Measurements from ENCODE around the gene ZWILCH.
A peak's percentile ranks its signal among the peaks of the same experiment; 100 is the strongest.
"Not testable (repeated sequence)": the region's sequence is repeated elsewhere in the genome, so short reads cannot be mapped to it uniquely, and the experiment has no call there.

Gene ZWILCH

GRCh38 chr15:66481107-66481856 lies 23.8 kb upstream of the ZWILCH start:
- Mint-ChIP-seq H3K36me3 (peaks cover 7% of the 10 kb centered on the region), H3K9me3 (no peaks in the 10 kb centered on the region), H3K27ac (peak overlapping the region; percentile 31), H3K4me3 (no peak overlapping the region), H3K4me1 (peaks cover 8% of the 10 kb centered on the region), H3K27me3 (no peaks in the 10 kb centered on the region)

- Mint-ChIP-seq H3K27me3 (no peaks in the 10 kb centered on the region), H3K9me3 (no peaks in the 10 kb centered on the region), H3K27ac (peak overlapping the region; percentile 67), H3K4me1 (no peaks in the 10 kb centered on the region), H3K4me3 (no peak overlapping the region), H3K36me3 (peaks cover 9% of the 10 kb centered on the region)
Measured at GRCh38 chr15:66482539-66482938, 22.6 kb upstream of the ZWILCH start.

DNA sequence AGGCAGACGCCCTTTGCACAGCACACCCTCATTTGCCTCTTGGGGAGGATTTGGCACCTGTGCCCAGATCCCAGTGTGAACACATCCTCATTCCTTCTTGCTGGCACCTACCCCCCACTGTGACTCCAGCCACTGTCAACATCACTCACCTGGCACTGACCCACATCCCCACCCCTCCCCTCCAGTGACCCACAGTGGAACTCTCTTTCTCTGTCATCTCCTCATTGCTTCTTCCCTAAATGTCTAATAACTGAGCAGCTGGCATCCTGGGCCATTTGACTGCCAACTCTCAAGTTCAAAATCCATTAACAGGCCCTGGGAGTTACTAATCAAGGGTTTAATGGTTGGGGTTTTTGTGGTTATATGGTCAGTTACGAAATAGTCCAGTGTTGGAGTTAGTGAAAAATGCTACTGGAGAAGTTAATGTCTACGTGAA lies 22.0 kb upstream of the ZWILCH start:
- H3K4me3 Mint-ChIP-seq, result no peak overlapping the region
- no peaks in the 10 kb centered on the region for H3K9me3 Mint-ChIP-seq
- H3K27me3 Mint-ChIP-seq, result no peaks in the 10 kb centered on the region
- H3K4me1 Mint-ChIP-seq, result no peaks in the 10 kb centered on the region
- H3K27ac Mint-ChIP-seq, result peak overlapping the region; percentile 8
- H3K36me3 Mint-ChIP-seq, result peaks cover 9% of the 10 kb centered on the region

- H3K27me3 Mint-ChIP-seq, result no peaks in the 10 kb centered on the region
- H3K36me3 Mint-ChIP-seq, result peaks cover 9% of the 10 kb centered on the region
- no peaks in the 10 kb centered on the region for H3K9me3 Mint-ChIP-seq
- H3K27ac Mint-ChIP-seq, result peak overlapping the region; percentile 94
- H3K4me1 Mint-ChIP-seq, result no peaks in the 10 kb centered on the region
- H3K4me3 Mint-ChIP-seq, result no peak overlapping the region
Measured at GRCh38 chr15:66484539-66485112, 20.5 kb upstream of the ZWILCH start.

GRCh38 chr15:66486887-66487286 lies 18.2 kb upstream of the ZWILCH start:
- Mint-ChIP-seq H3K4me3 (no peak overlapping the region), H3K27me3 (no peaks in the 10 kb centered on the region), H3K9me3 (no peaks in the 10 kb centered on the region), H3K36me3 (peaks cover 12% of the 10 kb centered on the region), H3K4me1 (peaks cover 4% of the 10 kb centered on the region), H3K27ac (peak overlapping the region; percentile 30)

GRCh38 chr15:66488525-66488924 lies 16.6 kb upstream of the ZWILCH start:
- Mint-ChIP-seq H3K9me3 (no peaks in the 10 kb centered on the region), H3K27me3 (no peaks in the 10 kb centered on the region), H3K4me3 (no peak overlapping the region), H3K36me3 (peaks cover 7% of the 10 kb centered on the region), H3K4me1 (peaks cover 13% of the 10 kb centered on the region), H3K27ac (no peak overlapping the region)

DNA sequence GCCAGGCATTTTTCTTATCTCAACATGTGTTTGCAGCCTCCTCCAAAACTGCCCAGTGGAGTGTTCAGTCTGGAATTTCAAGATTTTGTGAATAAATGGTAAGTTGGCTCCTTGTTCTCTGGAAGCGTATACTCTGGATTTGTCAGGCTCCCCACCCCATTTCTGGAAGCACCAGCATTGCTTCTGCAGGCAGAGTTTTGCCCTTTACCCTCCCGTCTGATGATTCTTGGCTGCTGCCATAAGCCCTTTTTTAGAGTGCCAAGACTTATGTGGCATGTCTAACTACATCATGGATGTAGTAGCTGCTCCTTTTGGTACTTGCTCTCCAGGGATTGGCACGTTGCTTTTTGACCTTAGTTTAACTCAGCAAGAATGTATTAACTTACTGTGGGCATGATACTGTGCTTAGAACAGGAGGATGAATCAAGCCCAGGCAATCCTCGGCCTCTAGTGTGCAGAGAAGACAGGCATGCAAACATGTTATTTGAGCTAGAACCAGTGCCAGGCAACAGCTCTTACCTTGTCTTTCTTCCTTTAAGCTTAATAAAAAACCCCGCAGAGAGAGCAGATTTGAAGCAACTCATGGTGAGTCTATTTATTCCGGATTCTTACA lies 15.8 kb upstream of the ZWILCH start:
- no peaks in the 10 kb centered on the region for H3K27me3 Mint-ChIP-seq
- H3K4me3 Mint-ChIP-seq, result no peak overlapping the region
- H3K4me1 Mint-ChIP-seq, result peaks cover 19% of the 10 kb centered on the region
- H3K27ac Mint-ChIP-seq, result no peak overlapping the region
- H3K36me3 Mint-ChIP-seq, result peaks cover 8% of the 10 kb centered on the region
- no peaks in the 10 kb centered on the region for H3K9me3 Mint-ChIP-seq

DNA sequence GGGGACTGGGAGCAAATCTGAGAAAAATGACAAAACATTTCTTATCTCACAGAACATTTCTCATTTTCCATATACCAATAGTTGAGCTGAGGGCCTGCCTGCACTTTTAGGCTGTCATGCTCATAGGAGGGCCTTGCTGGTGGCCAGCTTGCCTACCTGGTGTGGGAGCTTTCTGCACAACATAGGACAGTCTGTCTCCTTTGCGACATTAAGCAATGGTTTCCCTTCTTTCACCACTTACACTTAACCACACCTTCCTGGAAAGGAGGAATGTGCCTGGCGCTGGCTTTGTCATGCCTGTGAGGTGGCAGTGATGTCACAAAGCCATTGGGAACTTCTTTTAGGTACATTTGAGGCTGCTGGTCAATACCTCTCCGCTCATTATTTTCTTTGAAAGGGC lies 13.3 kb upstream of the ZWILCH start:
- H3K9me3 Mint-ChIP-seq, result no peaks in the 10 kb centered on the region
- H3K4me1 Mint-ChIP-seq, result peaks cover 37% of the 10 kb centered on the region
- H3K27ac Mint-ChIP-seq, result no peak overlapping the region
- H3K36me3 Mint-ChIP-seq, result peaks cover 13% of the 10 kb centered on the region
- H3K27me3 Mint-ChIP-seq, result no peaks in the 10 kb centered on the region
- no peak overlapping the region for H3K4me3 Mint-ChIP-seq

DNA sequence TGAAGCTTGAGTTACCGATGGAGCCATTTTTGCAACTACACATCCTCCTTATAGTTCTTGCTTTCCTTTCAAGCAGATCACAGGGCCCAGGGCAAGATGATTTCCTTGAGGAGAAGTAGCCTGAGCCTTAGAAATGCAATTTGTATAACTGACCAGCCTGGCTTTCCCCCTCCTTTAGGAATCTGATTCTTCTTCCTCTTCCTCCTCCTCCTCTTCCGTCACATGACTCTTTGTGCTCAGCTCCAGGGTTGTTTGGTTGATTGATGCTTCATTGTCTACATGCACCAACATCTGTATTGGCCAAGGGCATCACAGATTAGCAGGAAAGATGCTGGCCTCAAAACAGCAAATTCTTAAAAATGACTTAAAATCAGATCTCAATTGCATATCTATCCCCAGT lies 10.9 kb upstream of the ZWILCH start:
- H3K27ac Mint-ChIP-seq, result peak overlapping the region; percentile 93
- peaks cover 47% of the 10 kb centered on the region for H3K4me1 Mint-ChIP-seq
- no peaks in the 10 kb centered on the region for H3K9me3 Mint-ChIP-seq
- peak overlapping the region; percentile 40 for H3K4me3 Mint-ChIP-seq
- H3K27me3 Mint-ChIP-seq, result no peaks in the 10 kb centered on the region
- peaks cover 19% of the 10 kb centered on the region for H3K36me3 Mint-ChIP-seq

DNA sequence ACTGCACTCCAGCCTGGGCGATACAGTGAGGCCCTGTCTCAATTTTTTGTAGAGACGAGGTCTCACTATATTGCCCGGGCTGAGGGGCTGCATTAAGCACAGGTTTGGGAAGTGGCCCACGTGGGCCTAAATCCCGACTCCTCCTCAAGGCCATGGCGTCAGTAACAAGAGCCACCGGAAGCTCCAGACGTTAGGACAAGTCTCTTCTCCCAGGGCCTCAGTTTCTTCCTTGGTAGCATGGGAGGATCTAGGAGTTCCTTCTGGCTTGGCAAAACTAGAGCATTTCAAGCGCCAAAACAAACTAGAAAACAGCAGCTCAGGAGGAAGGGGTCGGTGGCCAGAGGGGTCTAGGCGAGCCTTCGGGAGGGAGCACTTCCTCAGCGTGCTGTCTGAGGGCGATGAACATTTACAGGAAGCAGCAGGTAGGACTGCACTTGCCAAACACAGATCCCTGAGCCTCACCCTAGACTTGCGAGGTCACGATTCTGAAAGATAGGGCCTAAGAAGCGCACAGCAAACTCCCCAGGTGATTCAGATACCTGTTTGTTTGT lies 8.1 kb upstream of the ZWILCH start:
- Mint-ChIP-seq H3K4me1 (peaks cover 66% of the 10 kb centered on the region), H3K27ac (peak overlapping the region; percentile 97), H3K9me3 (no peaks in the 10 kb centered on the region), H3K4me3 (peak overlapping the region; percentile 96), H3K36me3 (peaks cover 33% of the 10 kb centered on the region), H3K27me3 (no peaks in the 10 kb centered on the region)

DNA sequence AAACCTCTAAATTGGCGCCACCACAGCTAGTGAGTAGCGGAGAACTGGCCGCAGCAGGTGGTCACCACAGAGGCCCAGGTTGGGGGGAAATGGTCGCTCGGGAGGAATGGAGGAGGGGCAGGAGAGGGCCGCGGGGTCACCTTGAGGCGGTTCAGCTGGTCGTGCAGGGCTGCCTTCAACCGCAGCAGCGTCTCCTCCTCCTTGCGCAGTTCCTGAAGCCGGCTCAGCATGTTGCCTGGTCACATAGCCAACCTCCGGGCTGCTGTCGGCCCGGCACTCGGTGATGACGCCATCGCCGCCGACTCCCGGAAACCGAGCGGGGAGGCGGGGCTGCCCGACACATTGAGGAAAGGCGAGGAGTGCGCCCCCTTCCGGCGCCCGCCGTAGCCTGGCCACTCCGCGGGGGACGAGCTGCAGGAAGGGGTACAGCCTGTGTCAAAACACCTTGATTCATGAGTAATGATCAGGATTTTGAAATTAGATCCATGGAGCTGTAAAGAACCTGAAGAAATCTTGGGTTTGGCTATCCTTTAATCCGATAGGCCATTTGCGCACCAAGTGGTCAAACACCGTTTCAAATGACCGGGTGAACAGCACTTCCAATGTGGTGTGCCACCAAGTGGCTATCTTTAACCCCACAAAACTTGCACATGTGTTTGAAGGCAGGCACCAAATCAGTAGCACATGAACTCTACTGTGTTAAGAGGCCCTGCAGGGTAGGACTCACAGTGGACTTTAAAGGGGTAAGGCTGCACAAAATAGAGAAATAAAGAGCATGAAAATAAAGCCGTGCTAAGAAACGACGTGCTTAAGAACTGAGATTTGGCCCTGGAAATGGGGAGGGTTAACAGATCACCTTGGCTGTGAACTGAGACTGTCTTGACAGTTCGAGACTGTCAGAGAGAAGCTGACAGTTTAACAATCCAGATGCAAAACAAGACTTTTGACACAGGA lies 7.3 kb upstream of the ZWILCH start, which contains the start of gene SNAPC5:
SNAPC5 (minus strand) TSS at position 261 of the 954 bp plus-strand sequence; CDS start at position 230, 31 bp downstream.
- peaks cover 38% of the 10 kb centered on the region for H3K36me3 Mint-ChIP-seq
- no peaks in the 10 kb centered on the region for H3K27me3 Mint-ChIP-seq
- H3K4me3 Mint-ChIP-seq, result peak within 1 kb of the TSS; percentile 96
- peak within 1 kb of the TSS; percentile 97 for H3K27ac Mint-ChIP-seq
- H3K9me3 Mint-ChIP-seq, result no peaks in the 10 kb centered on the region
- peaks cover 72% of the 10 kb centered on the region for H3K4me1 Mint-ChIP-seq

GRCh38 chr15:66498501-66499386 lies 6.4 kb upstream of the ZWILCH start:
- Mint-ChIP-seq H3K4me1 (peaks cover 68% of the 10 kb centered on the region), H3K4me3 (peak overlapping the region; percentile 96), H3K27ac (peak overlapping the region; percentile 97), H3K27me3 (no peaks in the 10 kb centered on the region), H3K36me3 (peaks cover 45% of the 10 kb centered on the region), H3K9me3 (no peaks in the 10 kb centered on the region)

DNA sequence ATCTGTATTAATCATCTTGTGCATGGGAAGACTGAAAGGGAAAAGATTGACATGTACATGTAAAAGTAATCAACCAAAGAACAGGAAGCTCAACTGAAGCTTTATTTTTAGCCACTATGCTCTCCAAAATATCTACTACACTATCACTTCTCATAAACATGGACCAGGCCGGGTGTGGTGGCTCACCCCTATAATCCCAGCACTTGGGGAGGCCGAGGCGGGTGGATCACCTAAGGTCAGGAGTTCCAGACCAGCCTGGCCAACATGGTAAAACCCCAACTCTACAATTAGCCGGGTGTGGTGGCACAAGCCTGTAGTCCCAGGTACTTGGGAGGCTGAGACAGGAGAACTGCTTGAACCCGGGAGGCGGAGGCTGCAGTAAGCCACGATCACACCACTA lies 4.8 kb upstream of the ZWILCH start:
- not testable (repeated sequence) for H3K9me3 Mint-ChIP-seq, H3K27me3 Mint-ChIP-seq
- Mint-ChIP-seq H3K27ac (peak overlapping the region; percentile 87), H3K4me1 (peaks cover 57% of the 10 kb centered on the region), H3K4me3 (peak overlapping the region; percentile 97), H3K36me3 (peaks cover 49% of the 10 kb centered on the region)

- peak overlapping the region; percentile 97 for H3K4me3 Mint-ChIP-seq
- no peaks in the 10 kb centered on the region for H3K27me3 Mint-ChIP-seq
- H3K27ac Mint-ChIP-seq, result peak overlapping the region; percentile 100
- peaks cover 62% of the 10 kb centered on the region for H3K4me1 Mint-ChIP-seq
- H3K9me3 Mint-ChIP-seq, result no peaks in the 10 kb centered on the region
- H3K36me3 Mint-ChIP-seq, result peaks cover 46% of the 10 kb centered on the region
Measured at GRCh38 chr15:66502491-66502890, 2.6 kb upstream of the ZWILCH start.
